IMR-90 (cell line): ENCODE measurements around the gene TRA2B. TPM values are rescaled to one million over a fixed set of nuclear protein-coding genes. Genes with fewer than 3 reads are reported as not detected.

Experiments used
- ATAC-seq: fragments of 200-7000 bp; cut with Tn5 transposase; 2 replicates; pipeline ENCODE4 v1.9.1; 2020; ENCODE audit warnings: low read depth, mild to moderate bottlenecking, moderate library complexity
- BruUV-seq: library from RNA; stranded (reverse); fragments of 400-500 nt; replicated peaks from 2 replicates; lab custom pipeline; 2021; lab: Mats Ljungman, UMichigan
- CTCF ChIA-PET: fragments of 300-600 bp; formaldehyde crosslinking; extraction: SDS; loops from one replicate; lab custom pipeline; 2021; ENCODE audit warnings: antibody characterized with exemption; lab: Yijun Ruan, JAX
- POLR2A ChIA-PET: fragments of 300-600 bp; sonication (Branson Sonifier 250); formaldehyde crosslinking; loops from one replicate; lab custom pipeline; 2022; ENCODE audit warnings: antibody characterized with exemption; ENCODE audit not compliant: unreplicated experiment; lab: Charles Lee
- DNase-seq: peaks from one replicate; pipeline ENCODE4 v3.0.0; 2013
- H2AFZ ChIP-seq: replicated peaks from 2 replicates; pipeline ENCODE3; 2013; ENCODE audit warnings: low read length, mild to moderate bottlenecking; ENCODE audit not compliant: poor library complexity
- H2AK5ac ChIP-seq: 2 replicates; pipeline ENCODE4 v1.6.1; 2013; ENCODE audit warnings: low read depth, low read length, inconsistent platforms
- H2AK9ac ChIP-seq: replicated peaks from 2 replicates; pipeline ENCODE3; 2013; ENCODE audit warnings: mild to moderate bottlenecking, low read depth, low read length, moderate library complexity; ENCODE audit not compliant: poor library complexity
- H2BK120ac ChIP-seq: 2 replicates; pipeline ENCODE4 v1.6.1; 2013; ENCODE audit warnings: low read depth, low read length, inconsistent platforms
- H2BK15ac ChIP-seq: 3 replicates; pipeline ENCODE4 v1.6.1; 2013; ENCODE audit warnings: low read depth, low read length, inconsistent platforms
- H2BK20ac ChIP-seq: 2 replicates; pipeline ENCODE4 v1.6.1; 2013; ENCODE audit warnings: low read depth, mild to moderate bottlenecking, inconsistent platforms, low read length, moderate library complexity
- H2BK5ac ChIP-seq: 2 replicates; pipeline ENCODE4 v1.6.1; 2013; ENCODE audit warnings: mild to moderate bottlenecking, low read depth, low read length, inconsistent platforms; ENCODE audit not compliant: poor library complexity, severe bottlenecking
- H3K14ac ChIP-seq: replicated peaks from 2 replicates; pipeline ENCODE4 v1.6.1; 2013; ENCODE audit warnings: low read depth, low read length, inconsistent platforms
- H3K18ac ChIP-seq: 2 replicates; pipeline ENCODE4 v1.6.1; 2013; ENCODE audit warnings: low read depth, low read length, control low read depth
- H3K23ac ChIP-seq: 2 replicates; pipeline ENCODE4 v1.6.1; 2013; ENCODE audit warnings: low read depth, low read length, inconsistent platforms
- H3K27ac ChIP-seq: 2 replicates; pipeline ENCODE4 v1.5.1; 2013; ENCODE audit warnings: mild to moderate bottlenecking, control low read depth, low read length; ENCODE audit not compliant: insufficient read depth
- H3K27me3 ChIP-seq: 2 replicates; pipeline ENCODE4 v1.6.1; 2013; ENCODE audit warnings: low read length; ENCODE audit not compliant: control insufficient read depth, insufficient read depth
- H3K36me3 ChIP-seq: 2 replicates; pipeline ENCODE4 v1.6.1; 2013; ENCODE audit warnings: low read length, mixed read lengths; ENCODE audit not compliant: control insufficient read depth, insufficient read depth
- H3K4ac ChIP-seq: 2 replicates; pipeline ENCODE4 v1.6.1; 2013; ENCODE audit warnings: low read depth, low read length, inconsistent platforms
- H3K4me1 ChIP-seq: 2 replicates; pipeline ENCODE4 v1.6.1; 2013; ENCODE audit warnings: low read length, mixed read lengths; ENCODE audit not compliant: control insufficient read depth, insufficient read depth
- H3K4me2 ChIP-seq: 2 replicates; pipeline ENCODE4 v1.6.1; 2013; ENCODE audit warnings: low read depth, mild to moderate bottlenecking, control low read depth, low read length, moderate library complexity
- H3K4me3 ChIP-seq: 2 replicates; pipeline ENCODE4 v1.5.1; 2013; ENCODE audit warnings: low read depth, mild to moderate bottlenecking, control low read depth, low read length, moderate library complexity; ENCODE audit not compliant: insufficient read depth
- H3K56ac ChIP-seq: 2 replicates; pipeline ENCODE4 v1.6.1; 2013; ENCODE audit warnings: low read length, inconsistent platforms; ENCODE audit not compliant: insufficient read depth; ENCODE audit errors: extremely low read depth
- H3K79me1 ChIP-seq, 2 experiments: 2 replicates each; pipeline ENCODE4 v1.6.1; 2013; ENCODE audit warnings: low read length in 2 of 2, inconsistent platforms in 1 of 2, low read depth in 1 of 2
- H3K9ac ChIP-seq: 2 replicates; pipeline ENCODE4 v1.6.1; 2013; ENCODE audit warnings: low read depth, low read length, control low read depth
- H3K9me1 ChIP-seq: 2 replicates; pipeline ENCODE4 v1.6.1; 2013; ENCODE audit warnings: low read length, inconsistent platforms; ENCODE audit not compliant: insufficient read depth
- H3K9me3 ChIP-seq: 2 replicates; pipeline ENCODE4 v1.6.1; 2013; ENCODE audit warnings: low read length; ENCODE audit not compliant: control insufficient read depth, insufficient read depth
- H4K20me1 ChIP-seq: 2 replicates; pipeline ENCODE4 v1.6.1; 2013; ENCODE audit warnings: low read length, inconsistent platforms; ENCODE audit not compliant: insufficient read depth
- H4K5ac ChIP-seq: 2 replicates; pipeline ENCODE4 v1.6.1; 2013; ENCODE audit warnings: mild to moderate bottlenecking, low read depth, low read length, control low read depth
- H4K8ac ChIP-seq, 2 experiments: 2 replicates each; pipeline ENCODE4 v1.6.1; 2013; ENCODE audit warnings: low read depth in 2 of 2, low read length in 2 of 2, control low read depth in 1 of 2, inconsistent platforms in 1 of 2
- H4K91ac ChIP-seq: 2 replicates; pipeline ENCODE4 v1.6.1; 2013; ENCODE audit warnings: low read depth, low read length, inconsistent platforms; ENCODE audit not compliant: insufficient read depth
- BHLHE40 ChIP-seq: fragments of 150-350 bp; IDR thresholded peaks from 2 replicates; pipeline ENCODE4 v1.6.1; 2016; ENCODE audit warnings: mild to moderate bottlenecking, low read depth, low read length
- CHD1 ChIP-seq: IDR thresholded peaks from 2 replicates; pipeline ENCODE4 v1.6.1; 2012; ENCODE audit warnings: low read depth, low read length, improper control_type of control experiment
- CTCF ChIP-seq: conservative IDR thresholded peaks from 2 replicates; pipeline ENCODE4 v1.5.1; 2012; ENCODE audit warnings: mild to moderate bottlenecking, low read depth, low read length, improper control_type of control experiment
- ELK1 ChIP-seq: fragments of 150-350 bp; IDR thresholded peaks from 2 replicates; pipeline ENCODE4 v1.6.1; 2016; ENCODE audit warnings: low read depth, mild to moderate bottlenecking, low read length, moderate library complexity, borderline replicate concordance
- FOS ChIP-seq: fragments of 150-350 bp; IDR thresholded peaks from 2 replicates; pipeline ENCODE4 v1.6.1; 2016; ENCODE audit warnings: low read depth, low read length
- MXI1 ChIP-seq: IDR thresholded peaks from 2 replicates; pipeline ENCODE4 v1.6.1; 2012; ENCODE audit warnings: low read depth, mild to moderate bottlenecking, low read length, moderate library complexity, borderline replicate concordance
- RAD21 ChIP-seq: IDR thresholded peaks from 2 replicates; pipeline ENCODE4 v1.6.1; 2012; ENCODE audit warnings: low read length, improper control_type of control experiment
- RCOR1 ChIP-seq: IDR thresholded peaks from 2 replicates; pipeline ENCODE4 v1.6.1; 2012; ENCODE audit warnings: mild to moderate bottlenecking, low read length, improper control_type of control experiment; ENCODE audit not compliant: insufficient replicate concordance
- WGBS, 2 experiments: methylation state at CpG; one replicate each; pipeline versions ENCODE4 v1.1.5 to v1.1.7; 2013; ENCODE audit warnings: missing lambda C conversion rate in 2 of 2; ENCODE audit not compliant: insufficient read length in 1 of 2; ENCODE audit errors: extremely low coverage in 2 of 2; 5-methylcytosine and 5-hydroxymethylcytosine counted together
- dilution Hi-C: fragments of 300-500 bp; cut with HindIII; formaldehyde crosslinking; loops from one replicate; pipeline ENCODE4 v1.14.3; 2018; ENCODE audit warnings: low sequenced_read_pairs; ENCODE audit not compliant: unreplicated experiment
- in situ Hi-C: fragments of 300-500 bp; cut with MboI; formaldehyde crosslinking; loops from 3 replicates; pipeline ENCODE4 v1.14.3; 2019; ENCODE audit warnings: low sequenced_read_pairs, inconsistent platforms, mixed read lengths
- intact Hi-C: fragments of 100-400 bp; cut with micrococcal nuclease; formaldehyde crosslinking; loops from 2 replicates; pipeline ENCODE4 v1.10.0; 2022
- polyA plus RNA-seq, 3 experiments: library from polyadenylated mRNA; depleted of rRNA; stranded (reverse); fragments of >200 nt; gene quantifications; 2 replicates each; pipeline ENCODE4 v1.2.3, GENCODE V29; 2012; ENCODE audit warnings: low replicate concordance in 1 of 3
- total RNA-seq: library from RNA; depleted of rRNA; stranded (reverse); fragments of >200 nt; gene quantifications from 2 replicates; pipeline ENCODE4 v1.2.3, GENCODE V29; 2012

TRA2B gene
- total and polyA plus RNA-seq, 2 of the 4 experiments (the other 2 are of a cell fraction): 127 to 208 TPM

GRCh38 chr3:185924375-185924774 lies 13.4 kb downstream of the TRA2B start:
- H2AK5ac ChIP-seq: no peak overlapping the region
- H4K91ac ChIP-seq: no peak overlapping the region
- H3K79me1 ChIP-seq: peaks cover 22 to 33% of the 10 kb centered on the region in 2 experiments
- ATAC-seq (no peak; the same call in 1 of the 2 replicates), DNase-seq (no peak)
- H2AFZ ChIP-seq: no peak overlapping the region
- H4K20me1 ChIP-seq: peaks cover 98% of the 10 kb centered on the region
- no peak overlapping the region for H3K4ac ChIP-seq
- H3K14ac ChIP-seq: no peak overlapping the region
- no peaks in the 10 kb centered on the region for H3K27me3 ChIP-seq
- H2AK9ac ChIP-seq: no peak overlapping the region
- no TSS peak for BruUV-seq
- POLR2A ChIA-PET: interaction anchor here (0.7 kb wide), 1 partner anchor 14 kb away, joined by 7 read pairs; the partner anchor contains the start of gene TRA2B
- no peaks in the 10 kb centered on the region for H3K9me3 ChIP-seq
- CTCF ChIA-PET: no interaction called here
- no peak overlapping the region for H3K27ac ChIP-seq
- H3K9ac ChIP-seq: no peak overlapping the region
- dilution Hi-C loops: no loop called here
- H4K8ac ChIP-seq: no peak overlapping the region
- intact Hi-C loops: no loop called here
- in situ Hi-C loops: loop anchor here (10.0 to 25.0 kb wide), 2 partner anchors 190 to 262 kb away; no protein-coding TSS in a partner anchor
- no peak overlapping the region for H4K5ac ChIP-seq
- H2BK15ac ChIP-seq: no peak overlapping the region
- no peak overlapping the region for H3K56ac ChIP-seq
- H2BK120ac ChIP-seq: no peak overlapping the region
- no peak overlapping the region for H3K4me3 ChIP-seq
- no peak overlapping the region; the same call in 1 of the 2 replicates for H3K4me2 ChIP-seq
- H3K23ac ChIP-seq: no peak overlapping the region
- H2BK20ac ChIP-seq: no peak overlapping the region
- peaks cover 8% of the 10 kb centered on the region for H3K9me1 ChIP-seq
- H2BK5ac ChIP-seq: no peak overlapping the region
- H3K4me1 ChIP-seq: peaks cover 15% of the 10 kb centered on the region
- TF ChIP-seq CTCF (no peak), CHD1 (no peak), RAD21 (no peak), BHLHE40 (no peak), ELK1 (no peak), FOS (no peak), RCOR1 (no peak), MXI1 (no peak)
- 78% methylated on average over 4 of the region's 7 CpGs; no CpG with 5 or more reads in 1 of the 2 experiments for WGBS, 2 experiments
- H3K18ac ChIP-seq: no peak overlapping the region
- peaks cover 39% of the 10 kb centered on the region for H3K36me3 ChIP-seq
